ENCODE data around the gene RBM34.

Gene RBM34

DNA sequence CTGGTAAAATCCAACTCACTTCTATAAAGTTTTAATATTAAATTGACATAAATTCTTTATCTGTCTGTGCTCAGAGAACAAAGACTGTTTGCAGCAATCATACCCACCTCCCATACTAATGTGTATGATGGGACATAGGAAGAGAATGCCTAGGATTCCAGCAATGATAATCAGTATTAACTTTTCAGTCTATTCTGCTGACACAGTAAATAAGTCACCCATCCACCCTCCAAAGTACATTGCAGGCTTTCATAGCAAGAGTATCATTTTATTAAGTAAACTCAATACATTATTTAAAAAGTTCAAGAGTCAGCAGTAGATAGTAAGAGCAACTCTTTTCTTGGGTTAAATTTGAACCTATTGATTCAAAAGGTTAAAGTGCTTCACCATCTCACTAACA lies 8.8 kb downstream of the RBM34 start:
- DNase-seq (ENCODE audit: low read depth), result no peak

GRCh38 chr1:235151033-235151432 lies 10.0 kb downstream of the RBM34 start:
- DNase-seq (ENCODE audit: low read depth), result no peak

DNA sequence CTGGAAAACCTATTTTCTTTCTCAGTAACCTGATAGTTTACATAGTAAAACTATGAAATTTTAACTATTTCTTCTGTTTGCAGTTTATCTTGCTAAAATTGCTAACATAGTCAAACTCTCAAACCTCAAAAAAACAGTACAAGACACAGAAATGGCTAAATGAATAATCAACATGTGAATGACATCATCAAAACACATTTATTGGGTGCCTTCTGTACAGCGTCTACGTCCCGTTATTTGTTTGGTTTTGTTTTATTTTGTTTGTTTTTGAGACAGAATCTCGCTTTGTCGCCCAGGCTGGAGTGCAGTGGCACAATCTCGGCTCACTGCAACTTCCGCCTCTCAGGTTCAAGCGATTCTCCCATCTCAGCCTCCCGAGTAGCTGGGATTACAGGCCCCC lies 11.2 kb downstream of the RBM34 start:
- DNase-seq (ENCODE audit: low read depth), result no peak

GRCh38 chr1:235147269-235147668 lies 13.8 kb downstream of the RBM34 start:
- DNase-seq (ENCODE audit: low read depth), result no peak

GRCh38 chr1:235145639-235146038 lies 15.4 kb downstream of the RBM34 start:
- no peak for DNase-seq (ENCODE audit: low read depth)

DNA sequence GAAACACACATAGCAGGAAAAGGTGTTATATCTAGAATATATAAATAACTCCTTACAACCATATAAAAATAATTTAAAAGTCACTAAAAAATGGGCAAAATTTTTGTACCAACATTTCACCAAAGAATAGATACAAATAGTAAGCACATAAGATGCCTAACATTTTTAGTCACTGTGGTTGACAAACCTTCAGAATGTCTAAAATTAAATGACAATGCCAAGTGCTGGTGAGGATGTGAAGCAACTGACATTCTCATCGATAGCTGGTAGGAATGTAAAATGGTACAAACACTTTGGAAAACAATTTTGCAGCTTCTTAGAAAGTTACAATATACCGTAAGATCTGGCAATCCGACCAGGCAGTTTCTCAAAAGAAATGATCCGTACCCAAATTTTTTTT lies 18.1 kb downstream of the RBM34 start:
- DNase-seq (ENCODE audit: low read depth), result no peak

DNA sequence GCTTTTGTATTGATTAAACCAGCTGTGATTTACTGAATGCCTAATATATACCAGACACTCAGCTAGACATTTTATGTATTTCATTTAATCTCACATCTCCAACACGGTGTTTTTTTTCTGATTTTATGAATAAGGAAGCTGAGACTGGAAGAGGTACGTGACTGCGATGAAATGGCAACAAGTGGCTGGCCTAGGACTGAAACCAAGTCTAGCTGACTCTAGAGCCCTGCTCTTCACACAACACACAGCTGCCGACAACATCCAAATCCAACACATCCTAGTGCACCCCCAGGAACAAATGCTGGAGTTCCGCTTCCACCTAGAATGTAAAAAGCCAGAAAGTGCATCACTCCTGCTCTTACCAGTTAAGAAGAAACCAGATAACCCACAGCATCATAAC lies 21.7 kb downstream of the RBM34 start:
- DNase-seq (ENCODE audit: low read depth), result no peak

GRCh38 chr1:235138821-235139220 lies 22.2 kb downstream of the RBM34 start:
- no peak for DNase-seq (ENCODE audit: low read depth)

GRCh38 chr1:235136111-235136510 lies 24.9 kb downstream of the RBM34 start:
- no peak for DNase-seq (ENCODE audit: low read depth)

- no peak for DNase-seq (ENCODE audit: low read depth)
Measured at GRCh38 chr1:235134171-235134570, 26.9 kb downstream of the RBM34 start.

DNA sequence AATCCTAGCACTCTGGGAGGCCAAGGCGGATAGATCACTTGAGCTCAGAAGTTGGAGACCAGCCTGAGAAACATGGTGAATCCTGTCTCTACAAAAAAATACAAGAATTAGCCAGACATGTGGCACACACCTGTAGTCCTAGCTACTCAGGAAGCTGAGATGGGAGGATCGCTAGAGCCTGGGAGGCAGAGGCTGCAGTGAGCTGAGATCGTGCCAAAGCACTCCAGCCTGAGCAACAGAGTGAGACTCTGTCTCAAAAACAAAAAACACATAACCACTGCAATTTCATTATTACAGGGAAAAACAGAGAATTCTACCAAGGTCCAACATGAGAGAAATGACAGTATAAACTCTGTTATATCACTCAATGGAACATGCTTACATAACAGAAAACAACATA lies 28.0 kb downstream of the RBM34 start:
- DNase-seq (ENCODE audit: low read depth), result no peak

- DNase-seq (ENCODE audit: low read depth), result no peak
Measured at GRCh38 chr1:235131961-235132360, 29.1 kb downstream of the RBM34 start.

GRCh38 chr1:235130766-235131270 lies 30.2 kb downstream of the RBM34 start:
- DNase-seq (ENCODE audit: low read depth), result no peak

GRCh38 chr1:235129774-235130570 lies 31.1 kb downstream of the RBM34 start:
- no peak for DNase-seq (ENCODE audit: low read depth)

- peak; percentile 97 for DNase-seq (ENCODE audit: low read depth)
Measured at GRCh38 chr1:235128456-235129328, 32.4 kb downstream of the RBM34 start, which contains the start of gene TOMM20. TOMM20 (minus strand) TSS chr1:235128837; CDS start chr1:235128715, 122 bp downstream.

DNA sequence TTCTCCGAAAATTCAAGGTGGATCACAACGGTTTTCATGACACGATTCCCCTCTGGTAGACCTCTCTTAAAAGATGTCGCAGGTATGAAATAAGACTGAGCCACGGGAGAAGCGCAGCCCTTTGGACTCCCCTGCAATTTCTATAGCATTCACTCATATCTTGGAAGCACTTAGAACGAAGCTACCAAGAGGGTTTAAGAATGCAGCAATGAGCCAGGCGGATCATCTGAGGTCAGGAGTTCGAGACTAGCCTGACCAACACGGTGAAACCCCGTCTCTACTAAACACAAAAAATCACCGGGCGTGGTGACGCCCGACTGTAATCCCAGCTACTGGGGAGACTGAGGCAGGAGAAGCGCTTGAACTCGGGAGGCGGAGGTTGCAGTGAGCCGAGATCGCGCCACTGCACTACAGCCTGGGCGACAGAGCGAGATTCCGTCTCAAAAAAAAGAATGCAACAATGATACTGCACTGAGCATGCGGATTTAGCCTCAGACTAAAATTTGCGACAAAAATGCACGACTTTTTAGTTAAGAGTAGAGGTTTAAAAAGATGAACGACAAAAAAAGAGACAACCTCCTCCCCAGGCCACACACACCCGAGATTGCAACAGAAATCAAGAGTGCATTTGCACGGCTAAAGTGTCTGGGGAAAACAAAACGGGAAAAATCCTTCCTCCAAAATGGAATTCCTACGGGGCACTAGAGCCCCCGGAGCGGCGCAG lies 33.2 kb downstream of the RBM34 start:
- no peak for DNase-seq (ENCODE audit: low read depth)

DNA sequence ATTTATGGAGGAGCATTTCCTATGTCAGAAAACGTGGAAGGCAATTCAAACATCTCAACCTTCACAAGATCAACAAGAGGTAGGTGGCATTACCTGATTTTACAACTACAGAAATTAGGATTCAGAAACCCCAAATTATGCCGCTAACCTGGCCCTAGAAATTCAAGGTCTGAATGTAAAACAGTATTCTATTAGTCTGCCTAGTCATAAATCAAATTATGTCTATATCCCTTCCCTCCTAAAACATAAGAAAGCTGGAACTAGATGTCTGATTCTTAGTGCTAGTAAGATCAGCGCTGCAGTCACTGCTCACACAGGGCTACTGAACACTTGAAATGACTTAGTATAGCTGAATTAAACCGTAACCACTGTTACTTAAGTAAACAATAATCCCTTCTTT lies 33.8 kb downstream of the RBM34 start:
- no peak for DNase-seq (ENCODE audit: low read depth)

GRCh38 chr1:235124665-235125064 lies 36.4 kb downstream of the RBM34 start:
- no peak for DNase-seq (ENCODE audit: low read depth)

- no peak for DNase-seq (ENCODE audit: low read depth)
Measured at GRCh38 chr1:235124111-235124510, 36.9 kb downstream of the RBM34 start.

GRCh38 chr1:235122348-235122747 lies 38.7 kb downstream of the RBM34 start:
- no peak for DNase-seq (ENCODE audit: low read depth)

- no peak for DNase-seq (ENCODE audit: low read depth)
Measured at GRCh38 chr1:235113183-235113917, 47.7 kb downstream of the RBM34 start.
